Measurements from ENCODE around the gene ADAM19.

The ADAM19 gene

GRCh38 chr5:157561110-157561509 lies 14.5 kb downstream of the ADAM19 start:
- no peak for DNase-seq

GRCh38 chr5:157559301-157559700 lies 16.3 kb downstream of the ADAM19 start:
- no peak for DNase-seq

DNA sequence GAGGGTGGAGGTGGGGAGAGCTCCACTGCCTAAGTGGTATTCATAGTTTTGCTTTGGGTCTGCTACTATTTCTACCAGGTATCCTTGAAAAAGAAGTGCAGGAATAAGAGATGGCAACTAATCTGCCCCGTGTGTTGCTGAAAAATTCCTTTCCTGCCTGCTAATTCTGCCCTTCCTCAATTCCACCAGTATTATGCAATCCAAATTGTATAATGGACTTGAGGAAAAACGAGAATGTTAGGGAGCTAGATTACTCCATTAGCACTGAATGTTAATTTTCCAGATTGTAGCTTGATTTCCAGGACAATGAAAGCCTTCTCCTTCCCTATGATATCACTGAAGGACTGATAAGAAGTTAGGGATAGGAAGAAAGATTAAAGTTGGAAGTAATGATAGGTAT lies 16.9 kb downstream of the ADAM19 start:
- DNase-seq: no peak

DNA sequence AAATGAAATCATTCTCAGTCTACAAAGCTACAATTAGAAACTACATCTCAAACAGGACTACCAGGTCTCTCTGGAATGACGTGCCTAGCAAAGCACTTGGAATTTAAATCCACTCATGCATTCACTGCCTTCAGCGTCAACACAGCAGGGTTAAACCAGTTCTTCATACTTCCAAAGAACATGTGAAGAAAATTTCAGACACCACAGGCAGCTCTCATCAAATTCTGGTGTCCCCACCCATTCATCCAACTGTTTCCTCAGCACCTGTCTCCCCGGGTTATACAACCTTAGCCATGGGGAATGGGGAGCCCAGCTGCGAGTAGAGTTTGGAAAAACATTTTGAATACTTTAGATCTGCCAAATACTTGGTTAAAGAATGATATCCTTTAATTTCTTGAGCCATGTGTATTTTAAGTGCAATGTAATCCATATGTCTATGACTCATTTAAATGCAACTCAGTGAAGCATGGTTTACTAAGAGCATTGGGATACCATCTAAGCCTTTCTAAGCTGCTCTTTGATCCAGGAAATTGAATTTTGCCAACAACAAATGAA lies 17.5 kb downstream of the ADAM19 start:
- peak in 1 of 3 experiments; percentile 28 for DNase-seq

- DNase-seq: no peak
These were observed 18.8 kb downstream of the ADAM19 start for GRCh38 chr5:157556615-157557418.

- DNase-seq: no peak
These were observed 20.4 kb downstream of the ADAM19 start for GRCh38 chr5:157555037-157555640.

DNA sequence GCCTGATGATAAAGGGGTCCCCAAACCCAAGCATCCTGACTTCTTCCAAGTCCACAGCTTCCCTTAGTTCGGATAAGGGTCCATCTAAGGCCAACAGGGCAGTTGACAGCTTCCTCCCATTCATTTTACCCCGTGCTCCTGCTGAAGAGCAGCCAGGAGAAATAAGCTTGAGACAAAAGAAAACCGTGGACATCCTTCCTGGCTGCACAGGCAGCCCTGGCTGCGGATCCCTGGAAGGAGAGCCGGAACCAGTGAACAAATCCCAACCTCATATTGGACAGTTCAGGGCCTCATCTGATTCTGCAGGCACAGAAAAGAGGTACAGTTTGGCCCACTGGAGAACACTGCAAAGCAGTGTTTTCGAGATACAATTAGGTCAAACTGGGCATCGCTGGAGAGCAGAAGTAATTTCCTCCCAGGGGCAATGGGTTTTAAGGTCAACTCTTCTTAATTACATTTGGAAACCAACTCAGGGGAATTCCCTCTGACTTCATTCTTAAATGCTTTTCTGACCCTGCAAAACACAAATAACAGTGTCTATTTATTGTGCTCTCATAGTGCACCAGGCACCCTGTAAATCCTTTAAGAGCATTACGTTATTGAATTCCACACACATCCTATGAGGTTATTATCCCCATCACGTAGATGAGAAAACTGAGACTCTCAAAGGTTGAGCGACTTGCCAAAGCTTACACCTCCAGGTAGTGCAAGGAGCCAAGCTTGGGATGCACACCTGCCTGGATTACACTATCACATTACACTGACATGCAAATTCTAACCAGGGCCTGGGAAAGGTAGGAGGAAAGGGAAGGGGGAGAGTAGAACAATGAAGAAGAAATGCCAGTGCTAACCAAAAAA lies 21.2 kb downstream of the ADAM19 start:
- peak in 1 of 3 experiments; percentile 19 for DNase-seq

- no peak for DNase-seq
These were observed 22.9 kb downstream of the ADAM19 start for GRCh38 chr5:157552650-157553049.

GRCh38 chr5:157550663-157551062 lies 24.9 kb downstream of the ADAM19 start:
- DNase-seq: no peak

GRCh38 chr5:157549954-157550549 lies 25.5 kb downstream of the ADAM19 start:
- DNase-seq: no peak

- DNase-seq: no peak
These were observed 26.3 kb downstream of the ADAM19 start for GRCh38 chr5:157549283-157549629.

GRCh38 chr5:157548513-157549282 lies 26.9 kb downstream of the ADAM19 start:
- DNase-seq: peak in 1 of 3 experiments; percentile 84

DNA sequence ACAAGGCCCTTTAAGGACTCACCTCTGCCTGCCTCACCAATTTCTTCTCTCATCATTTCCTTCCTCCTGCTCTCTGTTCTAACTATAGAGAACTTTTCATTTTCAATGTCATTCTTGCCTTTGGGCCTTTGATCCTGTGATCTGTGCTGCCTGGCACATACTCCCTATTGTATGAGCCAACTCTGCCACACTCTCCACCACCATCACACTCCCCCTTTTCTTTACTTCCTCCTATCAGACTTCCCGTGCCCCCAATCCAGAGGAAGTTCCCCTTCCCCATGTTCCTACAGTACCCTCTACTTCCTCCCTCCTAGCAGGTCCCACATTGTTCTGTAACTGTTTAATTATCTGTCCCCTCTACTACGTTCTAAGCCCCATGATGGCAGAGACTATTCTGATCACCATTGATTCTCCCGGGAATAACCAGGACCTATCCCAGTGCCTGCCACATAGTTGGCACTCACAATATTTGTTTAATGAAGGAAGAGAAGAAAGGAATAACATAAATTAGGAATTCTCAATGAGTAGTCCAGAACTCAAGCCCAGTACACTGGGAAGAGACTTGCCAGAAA lies 27.5 kb downstream of the ADAM19 start:
- no peak for DNase-seq

DNA sequence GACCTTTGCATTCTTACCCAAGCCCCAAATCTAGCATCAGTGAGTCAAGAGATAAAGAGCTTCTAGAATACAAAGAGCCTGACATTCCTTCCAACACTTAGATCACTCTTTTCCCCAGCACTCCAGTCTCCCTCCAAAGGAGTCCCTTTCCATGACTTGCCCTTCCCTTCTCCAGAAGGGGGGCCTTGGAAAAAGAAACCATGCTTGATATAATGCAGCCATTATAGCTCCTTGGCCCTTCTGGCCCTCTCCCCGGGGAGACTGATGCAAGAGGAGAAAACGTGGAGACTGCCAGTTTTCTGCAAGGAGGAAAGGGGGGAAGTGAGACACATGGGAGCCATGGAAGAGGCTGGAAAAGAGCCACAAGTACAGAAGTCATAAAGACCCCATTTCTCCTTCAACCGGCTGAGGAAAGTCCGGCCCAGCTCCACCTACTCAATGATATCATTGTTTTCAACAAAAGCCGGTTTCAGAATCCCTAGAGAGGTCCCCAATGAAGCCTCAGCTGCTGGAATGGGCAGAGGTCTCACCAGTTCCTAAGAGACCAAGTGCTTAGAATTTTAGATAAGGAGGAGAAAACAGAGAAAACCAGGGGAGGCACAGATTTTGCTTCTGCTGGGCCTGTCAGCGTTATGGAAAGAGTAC lies 29.0 kb downstream of the ADAM19 start:
- DNase-seq: no peak

DNA sequence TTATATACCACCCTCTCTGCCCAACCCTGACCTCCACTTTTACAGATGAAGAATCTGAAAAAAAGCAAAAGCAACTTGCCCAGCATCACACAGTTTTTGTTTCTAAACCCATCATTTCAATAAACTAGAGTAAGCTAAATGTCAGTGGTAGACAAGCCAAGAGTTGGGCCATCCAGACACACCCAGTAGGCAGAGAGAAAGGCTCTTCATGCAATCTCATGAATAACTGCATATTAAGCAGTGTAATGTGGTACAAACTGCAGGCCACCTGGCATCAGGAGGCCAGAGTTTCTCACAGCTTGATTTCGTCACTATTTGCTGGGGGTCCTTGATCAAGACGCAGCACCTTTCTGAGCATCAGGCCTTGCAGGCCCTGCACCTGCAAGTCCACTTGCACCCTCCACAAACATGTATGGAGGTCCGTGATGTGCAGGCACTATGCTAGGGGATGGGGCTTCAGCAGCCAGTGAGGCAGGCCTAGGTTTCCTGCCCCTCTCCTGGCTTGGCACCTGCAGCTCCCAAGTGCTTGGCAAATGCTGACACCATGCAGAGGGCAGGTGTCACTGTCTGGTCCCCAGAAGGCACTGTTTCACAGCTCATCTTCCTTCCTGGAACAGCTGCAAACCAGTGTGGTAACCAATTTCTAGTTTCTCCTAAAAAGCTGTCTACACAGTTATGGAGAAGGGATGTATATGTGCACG lies 29.8 kb downstream of the ADAM19 start:
- no peak for DNase-seq

DNA sequence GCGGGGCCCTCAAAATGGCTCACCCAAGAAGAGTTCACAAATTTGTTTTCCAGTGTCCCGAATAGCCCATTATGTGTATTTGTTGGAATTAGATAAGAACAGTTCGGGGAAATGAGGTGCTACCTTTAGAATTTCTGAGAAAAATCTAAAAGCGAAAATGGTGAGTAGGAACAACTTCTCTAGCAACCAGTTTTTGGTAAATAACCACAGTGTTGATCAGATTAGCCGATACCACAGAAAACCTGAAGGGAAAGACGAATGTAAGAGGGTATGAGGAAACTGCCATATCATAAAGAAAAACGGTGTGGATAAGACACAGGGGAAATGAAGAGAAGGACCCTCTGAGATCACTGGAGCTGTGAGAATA lies 31.0 kb downstream of the ADAM19 start:
- DNase-seq: no peak

DNA sequence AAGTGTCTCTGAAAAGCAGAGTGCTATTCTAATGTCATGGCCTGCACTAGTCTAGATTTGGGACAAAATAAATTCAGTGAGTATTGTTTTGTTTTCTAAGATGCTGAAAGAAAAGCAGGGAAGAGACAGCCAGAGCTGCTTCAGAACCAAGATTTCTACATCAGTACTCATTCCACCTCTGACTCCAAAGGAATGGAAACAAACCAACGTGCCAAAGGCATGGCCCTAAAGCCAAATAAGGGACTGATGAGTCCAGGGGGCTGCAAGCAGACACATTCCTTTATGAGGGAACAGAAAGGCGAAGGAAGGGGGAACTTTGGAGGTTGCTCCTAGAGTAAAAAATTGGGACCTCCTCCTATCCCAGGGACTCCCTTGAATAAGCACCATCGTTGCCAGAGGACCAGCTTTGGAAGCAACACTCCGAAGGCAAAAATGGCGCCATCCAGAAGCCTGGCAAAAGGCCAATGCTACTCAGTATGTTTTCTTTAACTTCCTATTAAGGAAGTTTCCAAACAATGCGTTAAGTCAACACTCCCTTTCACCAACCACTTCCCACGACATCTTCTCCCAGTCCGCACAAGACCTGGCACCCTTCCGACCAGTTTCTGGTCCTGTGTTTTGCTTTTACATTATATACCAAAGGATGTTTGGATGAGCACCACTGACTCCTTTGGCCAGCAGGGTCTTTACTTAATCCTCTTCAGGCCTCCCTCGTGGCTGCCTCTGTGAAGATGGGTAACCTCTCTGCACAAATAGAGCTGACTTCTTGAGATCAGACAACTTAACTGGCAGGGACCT lies 31.6 kb downstream of the ADAM19 start:
- DNase-seq: peak in 1 of 3 experiments; percentile 17

DNA sequence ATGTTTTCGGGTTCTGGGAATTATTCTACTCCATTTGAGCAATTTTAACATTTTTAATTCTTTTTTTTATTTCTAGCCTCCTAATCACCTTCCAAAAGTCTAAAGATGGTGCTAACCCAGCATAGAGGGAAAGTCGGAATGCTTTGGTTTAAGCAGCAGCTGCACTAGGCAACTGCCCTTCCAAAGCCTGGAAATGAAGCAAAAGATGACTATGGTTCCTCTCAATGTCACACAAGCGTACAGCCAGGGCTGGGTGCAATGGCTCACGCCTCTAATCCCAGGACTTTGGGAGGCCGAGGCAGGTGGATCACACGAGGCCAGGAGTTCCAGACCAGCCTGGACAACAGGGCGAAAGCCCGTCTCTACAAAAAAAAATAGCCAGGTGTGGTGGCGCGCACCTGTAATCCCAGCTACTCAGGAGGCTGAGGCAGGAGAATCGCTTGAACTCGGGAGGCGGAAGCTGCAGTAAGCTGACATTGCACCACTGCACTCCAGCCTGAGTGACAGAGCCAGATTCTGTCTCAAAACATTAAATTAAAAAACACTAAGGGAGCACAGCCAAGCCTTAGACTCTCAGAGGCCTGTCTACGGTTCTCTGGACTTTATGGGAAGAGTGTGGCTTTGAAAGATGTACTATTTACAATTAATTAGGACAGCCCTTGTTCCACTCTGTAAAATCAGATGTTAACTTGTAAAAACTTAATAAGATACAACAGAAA lies 33.1 kb downstream of the ADAM19 start:
- no peak for DNase-seq
